ENCODE measurements around the gene AP1M2.

The AP1M2 gene

GRCh38 chr19:10615429-10616023, 28.4 kb upstream of the AP1M2 start:
- Mint-ChIP-seq H3K36me3 (ENCODE audit: insufficient read depth) (peaks cover 15% of the 10 kb centered on the region), H3K4me3 (peak overlapping the region; percentile 55), H3K4me1 (peaks cover 33% of the 10 kb centered on the region), H3K27ac (ENCODE audit: low read depth) (peak overlapping the region; percentile 90), H3K9me3 (no peaks in the 10 kb centered on the region), H3K27me3 (no peaks in the 10 kb centered on the region)
- no peak for ATAC-seq (replicated peaks; ENCODE audit: extremely low read depth, poor library complexity, severe bottlenecking)
- DNase-seq (ENCODE audit: low spot score in 2 of 2), result no peak

- Mint-ChIP-seq H3K4me3 (no peak overlapping the region), H3K4me1 (peaks cover 28% of the 10 kb centered on the region)
- ATAC-seq (replicated peaks; ENCODE audit: extremely low read depth, poor library complexity, severe bottlenecking), result no peak
These were observed 25.5 kb upstream of the AP1M2 start for GRCh38 chr19:10612499-10613119.

GRCh38 chr19:10611907-10612306, 24.8 kb upstream of the AP1M2 start:
- H3K9me3 Mint-ChIP-seq, result no peaks in the 10 kb centered on the region
- H3K4me3 Mint-ChIP-seq, result no peak overlapping the region
- DNase-seq (ENCODE audit: low spot score in 2 of 2) (no peak), ATAC-seq (replicated peaks; ENCODE audit: extremely low read depth, poor library complexity, severe bottlenecking) (no peak)
- H3K27me3 Mint-ChIP-seq, result no peaks in the 10 kb centered on the region
- H3K36me3 Mint-ChIP-seq (ENCODE audit: insufficient read depth), result peaks cover 6% of the 10 kb centered on the region
- peaks cover 23% of the 10 kb centered on the region for H3K4me1 Mint-ChIP-seq
- no peak overlapping the region for H3K27ac Mint-ChIP-seq (ENCODE audit: low read depth)

More at GRCh38 chr19:10612499-10613119, 25.5 kb upstream of the AP1M2 start:
- Mint-ChIP-seq H3K36me3 (ENCODE audit: insufficient read depth) (peaks cover 8% of the 10 kb centered on the region), H3K27me3 (no peaks in the 10 kb centered on the region), H3K9me3 (no peaks in the 10 kb centered on the region), H3K27ac (ENCODE audit: low read depth) (no peak overlapping the region)
- no peak for DNase-seq (ENCODE audit: low spot score in 2 of 2)

- peaks cover 20% of the 10 kb centered on the region for H3K4me1 Mint-ChIP-seq
- H3K36me3 Mint-ChIP-seq (ENCODE audit: insufficient read depth), result peaks cover 32% of the 10 kb centered on the region
- H3K27me3 Mint-ChIP-seq, result no peaks in the 10 kb centered on the region
- peak in 1 of 2 donors; percentile 24 for DNase-seq (ENCODE audit: low spot score in 2 of 2)
- H3K4me3 Mint-ChIP-seq, result peak overlapping the region; percentile 99
- no peak for ATAC-seq (replicated peaks; ENCODE audit: extremely low read depth, poor library complexity, severe bottlenecking)
- H3K9me3 Mint-ChIP-seq, result no peaks in the 10 kb centered on the region
- H3K27ac Mint-ChIP-seq (ENCODE audit: low read depth), result peak overlapping the region; percentile 99
These were observed 17.4 kb upstream of the AP1M2 start for GRCh38 chr19:10604460-10604980.

- peak; percentile 54 for ATAC-seq (replicated peaks; ENCODE audit: extremely low read depth, poor library complexity, severe bottlenecking)
- Mint-ChIP-seq H3K4me3 (peak overlapping the region; percentile 99), H3K27ac (ENCODE audit: low read depth) (peak overlapping the region; percentile 99), H3K9me3 (no peaks in the 10 kb centered on the region), H3K4me1 (peaks cover 20% of the 10 kb centered on the region), H3K27me3 (no peaks in the 10 kb centered on the region), H3K36me3 (ENCODE audit: insufficient read depth) (peaks cover 31% of the 10 kb centered on the region)
- DNase-seq (ENCODE audit: low spot score in 2 of 2), result peak in 1 of 2 donors; percentile 52
These were observed 16.9 kb upstream of the AP1M2 start for GRCh38 chr19:10603873-10604459.

GRCh38 chr19:10603084-10603872, 16.2 kb upstream of the AP1M2 start:
- Mint-ChIP-seq H3K27ac (ENCODE audit: low read depth) (peak overlapping the region; percentile 99), H3K9me3 (no peaks in the 10 kb centered on the region), H3K4me1 (peaks cover 20% of the 10 kb centered on the region), H3K27me3 (no peaks in the 10 kb centered on the region), H3K36me3 (ENCODE audit: insufficient read depth) (peaks cover 31% of the 10 kb centered on the region), H3K4me3 (peak overlapping the region; percentile 99)
- DNase-seq (ENCODE audit: low spot score in 2 of 2), result peak; percentile 49 to 79
- ATAC-seq (replicated peaks; ENCODE audit: extremely low read depth, poor library complexity, severe bottlenecking), result peak; percentile 76

GRCh38 chr19:10602330-10603083, 15.4 kb upstream of the AP1M2 start:
- Mint-ChIP-seq H3K27me3 (no peaks in the 10 kb centered on the region), H3K9me3 (no peaks in the 10 kb centered on the region), H3K36me3 (ENCODE audit: insufficient read depth) (peaks cover 29% of the 10 kb centered on the region), H3K27ac (ENCODE audit: low read depth) (peak overlapping the region; percentile 99), H3K4me1 (peaks cover 20% of the 10 kb centered on the region), H3K4me3 (peak overlapping the region; percentile 99)
- ATAC-seq (replicated peaks; ENCODE audit: extremely low read depth, poor library complexity, severe bottlenecking) (peak; percentile 60), DNase-seq (ENCODE audit: low spot score in 2 of 2) (peak; percentile 62 to 70)

- H3K4me3 Mint-ChIP-seq, result peak overlapping the region; percentile 99
- no peak overlapping the region for H3K27ac Mint-ChIP-seq (ENCODE audit: low read depth)
- H3K4me1 Mint-ChIP-seq, result peaks cover 22% of the 10 kb centered on the region
- H3K9me3 Mint-ChIP-seq, result no peaks in the 10 kb centered on the region
- DNase-seq (ENCODE audit: low spot score in 2 of 2), result no peak
- peaks cover 29% of the 10 kb centered on the region for H3K36me3 Mint-ChIP-seq (ENCODE audit: insufficient read depth)
- ATAC-seq (replicated peaks; ENCODE audit: extremely low read depth, poor library complexity, severe bottlenecking), result no peak
- H3K27me3 Mint-ChIP-seq, result no peaks in the 10 kb centered on the region
These were observed 14.9 kb upstream of the AP1M2 start for GRCh38 chr19:10601999-10602329.

GRCh38 chr19:10600149-10600548, 13.0 kb upstream of the AP1M2 start:
- H3K4me3 Mint-ChIP-seq, result no peak overlapping the region
- DNase-seq (ENCODE audit: low spot score in 2 of 2) (no peak), ATAC-seq (replicated peaks; ENCODE audit: extremely low read depth, poor library complexity, severe bottlenecking) (no peak)
- no peaks in the 10 kb centered on the region for H3K27me3 Mint-ChIP-seq
- H3K27ac Mint-ChIP-seq (ENCODE audit: low read depth), result no peak overlapping the region
- no peaks in the 10 kb centered on the region for H3K9me3 Mint-ChIP-seq
- peaks cover 37% of the 10 kb centered on the region for H3K4me1 Mint-ChIP-seq
- H3K36me3 Mint-ChIP-seq (ENCODE audit: insufficient read depth), result peaks cover 31% of the 10 kb centered on the region

GRCh38 chr19:10593820-10594637, 6.9 kb upstream of the AP1M2 start:
- Mint-ChIP-seq H3K27ac (ENCODE audit: low read depth) (no peak overlapping the region), H3K4me1 (peaks cover 23% of the 10 kb centered on the region), H3K4me3 (peak overlapping the region; percentile 17), H3K9me3 (no peaks in the 10 kb centered on the region), H3K27me3 (no peaks in the 10 kb centered on the region), H3K36me3 (ENCODE audit: insufficient read depth) (peaks cover 5% of the 10 kb centered on the region)
- ATAC-seq (replicated peaks; ENCODE audit: extremely low read depth, poor library complexity, severe bottlenecking), result no peak
- no peak for DNase-seq (ENCODE audit: low spot score in 2 of 2)

- Mint-ChIP-seq H3K9me3 (no peaks in the 10 kb centered on the region), H3K27me3 (peaks cover 2% of the 10 kb centered on the region), H3K36me3 (ENCODE audit: insufficient read depth) (peaks cover 7% of the 10 kb centered on the region), H3K4me1 (peaks cover 23% of the 10 kb centered on the region), H3K27ac (ENCODE audit: low read depth) (no peak overlapping the region), H3K4me3 (no peak overlapping the region)
- DNase-seq (ENCODE audit: low spot score in 2 of 2), result no peak
- ATAC-seq (replicated peaks; ENCODE audit: extremely low read depth, poor library complexity, severe bottlenecking), result no peak
These were observed 6.0 kb upstream of the AP1M2 start for GRCh38 chr19:10593148-10593547.
